ENCODE data around the gene LRRC75B.

Gene LRRC75B

DNA sequence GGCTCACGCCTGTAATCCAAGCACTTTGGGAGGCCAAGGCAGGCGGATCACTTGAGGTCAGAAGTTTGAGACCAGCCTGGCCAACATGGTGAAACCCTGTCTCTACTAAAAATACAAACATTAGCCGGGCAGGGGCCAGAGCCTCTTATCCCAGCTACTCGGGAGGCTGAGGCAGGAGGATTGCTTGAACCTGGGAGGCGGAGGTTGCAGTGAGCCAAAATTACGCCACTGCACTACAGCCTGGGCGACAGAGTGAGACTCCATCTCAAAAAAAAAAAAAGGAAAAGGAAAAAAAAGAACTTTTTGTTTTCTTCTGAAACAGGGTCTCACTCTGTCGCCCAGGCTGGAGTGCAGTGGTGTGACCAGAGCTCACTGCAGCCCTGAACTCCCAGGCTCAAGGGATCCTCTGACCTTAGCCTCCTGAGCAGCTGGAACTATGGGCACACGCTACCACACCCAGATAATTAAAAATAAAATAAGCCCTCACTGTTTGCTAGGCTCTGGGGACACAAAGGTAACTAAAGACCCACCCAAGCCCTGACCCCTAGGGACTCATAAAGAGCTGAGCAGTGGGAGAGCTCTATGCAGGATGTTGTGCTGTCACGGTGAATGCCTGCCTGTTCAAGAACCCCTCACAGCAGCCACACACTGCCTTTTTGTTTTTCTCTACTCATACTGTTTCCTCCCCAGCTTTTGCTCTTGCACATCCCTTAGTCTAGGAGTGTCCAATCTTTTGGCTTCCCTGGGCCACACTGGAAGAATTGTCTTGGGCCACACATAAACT lies 40.2 kb downstream of the LRRC75B start:
- DNase-seq, result peak; percentile 86

DNA sequence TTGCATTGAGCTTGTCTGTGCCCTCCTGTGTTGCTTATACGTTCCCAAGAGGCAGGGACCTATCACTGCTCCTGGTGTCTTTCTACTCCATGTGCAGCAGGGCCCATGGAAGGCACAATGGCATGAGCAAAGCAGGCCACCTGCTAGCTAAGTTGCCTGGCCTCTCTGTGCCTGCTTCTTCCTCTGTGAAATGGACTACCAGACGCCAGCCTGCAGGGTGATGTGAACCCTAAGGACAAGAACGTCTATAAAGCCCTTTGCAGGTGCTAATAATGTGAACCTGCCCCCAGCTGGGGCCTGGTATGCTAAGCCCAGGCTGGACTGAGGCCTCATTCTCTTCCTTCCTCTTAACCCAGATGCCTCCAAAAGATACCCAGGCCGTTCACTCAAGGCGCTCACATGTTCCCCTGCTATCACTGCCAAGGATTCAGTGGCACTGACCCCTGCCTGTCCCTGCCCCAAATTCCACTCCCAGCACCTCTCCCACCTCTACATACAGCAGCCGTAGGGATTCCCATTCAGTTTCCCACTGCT lies 41.9 kb downstream of the LRRC75B start:
- DNase-seq, result no peak

DNA sequence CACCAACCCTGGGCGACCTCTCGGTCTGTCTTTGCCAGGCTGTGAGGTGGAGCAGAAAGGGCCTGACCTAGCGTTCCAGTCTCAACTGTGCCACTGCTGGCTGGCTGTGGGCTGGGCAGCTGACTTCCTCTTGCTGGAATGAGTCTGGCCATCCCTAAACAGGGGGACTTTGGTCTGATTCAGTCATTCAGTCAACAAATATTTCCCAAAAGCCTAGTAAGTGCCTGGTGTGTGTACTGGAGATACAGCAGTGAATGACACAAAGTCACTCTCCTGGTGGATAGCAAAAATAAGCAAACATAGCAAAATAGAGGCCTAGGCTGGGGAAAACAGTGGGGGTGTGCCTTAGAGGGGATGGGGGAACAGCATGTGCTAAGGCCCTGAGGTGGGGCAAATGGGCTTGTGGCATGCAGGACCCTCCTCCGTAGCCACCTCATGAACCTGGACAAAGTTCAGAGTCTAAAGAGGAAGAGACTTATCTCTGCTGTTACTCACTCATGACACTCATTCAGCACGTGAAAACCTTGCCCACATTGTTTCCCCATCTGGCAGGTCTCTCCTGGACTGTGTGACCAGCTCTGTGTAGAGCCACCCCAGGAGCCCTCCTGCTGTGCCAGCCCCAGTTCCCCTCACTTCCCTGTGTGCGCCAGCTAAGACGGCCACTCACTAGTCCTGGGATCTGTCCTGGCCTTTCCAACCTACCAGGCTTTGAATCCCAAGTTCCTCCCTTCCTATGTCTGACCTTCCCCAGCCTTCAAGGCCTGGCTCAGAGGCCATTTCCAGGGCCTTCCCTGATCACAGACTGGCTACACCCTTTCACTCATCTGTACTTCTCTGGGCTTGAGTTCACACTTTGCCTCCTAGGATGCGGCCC lies 42.6 kb downstream of the LRRC75B start:
- no peak for DNase-seq

DNA sequence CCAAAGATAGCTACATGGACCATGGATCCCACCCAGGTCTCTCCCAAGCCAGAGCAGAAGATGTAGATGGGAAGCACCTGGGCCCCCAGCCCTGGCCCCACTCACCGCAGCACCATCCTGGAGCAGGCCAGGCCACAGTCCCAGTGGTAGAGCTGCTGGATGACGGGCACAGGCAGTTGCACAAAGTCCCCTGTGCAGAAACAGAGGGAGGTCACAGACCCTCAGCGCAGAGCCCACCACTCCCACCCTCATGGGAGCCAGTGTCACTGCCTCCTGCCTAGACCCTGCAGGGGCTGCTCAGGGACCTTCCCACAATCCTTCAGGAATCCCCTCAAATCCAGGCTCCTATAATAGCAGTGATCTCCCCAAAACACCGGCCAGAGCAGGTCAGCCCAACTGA lies 44.1 kb downstream of the LRRC75B start:
- DNase-seq, result no peak

DNA sequence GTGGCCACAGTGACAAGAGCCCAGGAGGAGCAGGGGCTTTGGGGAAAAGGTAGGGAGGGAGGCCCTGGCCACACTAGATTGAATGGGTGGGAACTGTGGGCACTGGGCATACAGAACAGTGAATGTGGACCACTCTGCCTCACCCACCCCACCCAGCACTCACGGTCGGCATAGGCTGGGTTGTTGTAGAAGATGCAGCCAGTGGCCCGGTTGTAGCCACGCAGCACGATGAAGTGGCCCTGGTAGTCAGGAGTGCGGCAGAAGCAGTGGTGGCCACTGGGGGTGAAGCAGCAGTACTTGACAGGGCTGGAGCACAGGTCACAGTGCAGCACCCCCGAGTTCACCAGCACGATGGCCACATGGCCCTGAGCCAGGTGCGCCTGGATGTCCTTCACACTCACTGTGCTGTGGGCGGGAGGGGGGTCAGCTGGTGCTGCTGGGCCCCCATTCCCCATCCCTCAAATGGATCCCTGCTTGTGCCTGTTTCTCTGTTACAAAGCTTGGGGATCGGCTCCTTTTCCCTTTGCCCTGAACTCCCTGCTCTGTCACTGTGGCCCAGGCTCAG lies 49.1 kb downstream of the LRRC75B start:
- DNase-seq, result no peak

DNA sequence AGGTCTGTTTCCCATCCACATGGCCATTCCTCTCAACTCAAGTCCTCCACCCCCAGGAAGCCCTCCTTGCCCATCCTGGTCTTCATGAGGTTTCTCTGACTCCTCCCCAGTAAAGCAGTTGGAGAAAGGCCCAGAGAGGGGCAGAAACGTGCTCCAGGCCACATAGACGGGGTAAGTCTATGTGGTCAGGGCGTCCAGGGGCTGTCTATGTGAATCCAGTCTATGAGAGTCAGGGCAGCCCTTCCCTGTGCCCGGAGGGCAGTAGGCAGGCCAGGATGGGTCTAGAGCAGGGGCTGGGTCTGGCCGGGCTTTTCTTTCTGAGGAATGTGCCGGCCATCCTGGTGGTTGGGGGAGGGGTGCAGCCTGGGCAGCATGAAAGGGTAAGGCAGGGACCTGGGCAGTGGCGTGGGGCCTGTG lies 49.7 kb downstream of the LRRC75B start:
- DNase-seq, result no peak

DNA sequence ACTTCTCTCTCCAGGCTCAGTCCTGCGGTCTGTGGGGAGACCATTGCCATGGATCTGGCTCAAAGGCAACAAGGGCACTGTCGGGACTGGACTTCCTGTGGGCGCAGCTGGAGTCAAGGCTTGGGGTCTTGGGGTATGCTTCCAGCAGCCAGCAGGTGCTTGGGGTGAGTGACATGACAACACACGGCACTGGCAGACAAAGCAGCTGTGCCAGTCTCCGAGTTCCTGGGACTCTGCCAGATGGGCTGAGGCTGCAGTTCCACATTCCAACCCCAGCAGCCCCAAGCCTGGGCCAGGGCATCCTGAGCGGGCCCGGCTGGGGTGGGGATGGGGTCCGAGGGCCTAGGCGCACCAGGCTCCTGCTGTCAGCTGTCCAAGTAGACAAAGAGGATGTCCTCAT lies 50.2 kb downstream of the LRRC75B start:
- DNase-seq, result no peak

DNA sequence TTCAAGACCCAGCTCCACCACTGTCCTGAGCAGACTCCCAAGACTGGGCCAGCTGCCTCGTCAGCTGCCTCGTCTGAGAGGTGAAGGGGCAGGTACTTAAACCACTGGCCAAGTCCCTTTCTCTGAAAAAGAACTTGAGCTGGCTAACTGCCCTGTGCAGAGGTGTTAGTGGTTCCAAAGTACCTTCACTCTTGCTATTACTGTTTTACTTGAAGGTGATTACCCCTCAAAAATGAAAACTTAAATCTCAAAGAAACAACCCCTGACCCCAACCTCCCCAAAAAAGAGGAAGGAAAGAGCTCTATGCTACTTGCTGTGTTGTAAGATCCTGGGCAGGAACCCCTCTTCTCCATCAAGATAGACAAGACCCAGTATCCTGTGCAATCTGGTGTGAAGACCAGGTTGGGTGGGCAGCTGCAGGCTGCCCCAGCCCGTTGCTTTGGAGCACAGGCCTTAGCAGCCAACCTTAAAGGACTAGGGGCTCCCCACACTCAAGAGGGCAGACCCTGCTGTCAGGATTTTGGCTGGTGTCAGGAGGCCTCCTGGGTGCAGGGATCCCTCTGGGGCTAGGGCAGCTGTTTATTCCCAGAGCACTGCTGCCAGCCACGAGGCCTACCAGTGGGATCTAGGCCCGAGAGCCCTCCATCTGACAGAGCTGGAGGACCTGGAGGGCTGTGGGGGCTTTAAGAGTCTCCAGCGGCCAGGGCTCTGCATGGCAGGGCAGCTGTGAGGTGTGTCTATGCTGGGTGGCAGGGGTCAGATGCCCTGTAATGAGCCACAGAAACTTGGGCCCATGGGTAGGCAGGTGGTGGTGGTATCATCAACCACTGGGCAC lies 51.0 kb downstream of the LRRC75B start:
- DNase-seq, result no peak

DNA sequence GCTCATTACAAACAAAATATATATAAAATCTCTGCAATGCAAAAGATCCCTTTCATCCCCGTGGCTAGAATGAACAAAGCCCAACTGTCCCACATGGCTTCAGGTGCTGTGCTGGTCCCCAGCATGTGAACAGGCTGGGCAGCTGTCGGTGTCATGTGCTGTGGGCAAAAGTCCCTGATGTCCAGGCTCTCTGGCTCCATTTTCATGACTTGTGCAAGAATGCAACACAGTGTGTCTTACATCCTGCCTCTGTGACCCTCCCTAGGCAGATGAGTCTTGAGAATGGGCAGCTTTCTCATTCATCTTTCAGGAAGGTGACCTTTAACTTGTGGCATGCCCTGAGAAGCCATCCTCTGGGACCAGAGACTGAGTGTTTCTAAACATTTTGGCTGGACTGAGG lies 52.4 kb downstream of the LRRC75B start:
- no peak for DNase-seq

DNA sequence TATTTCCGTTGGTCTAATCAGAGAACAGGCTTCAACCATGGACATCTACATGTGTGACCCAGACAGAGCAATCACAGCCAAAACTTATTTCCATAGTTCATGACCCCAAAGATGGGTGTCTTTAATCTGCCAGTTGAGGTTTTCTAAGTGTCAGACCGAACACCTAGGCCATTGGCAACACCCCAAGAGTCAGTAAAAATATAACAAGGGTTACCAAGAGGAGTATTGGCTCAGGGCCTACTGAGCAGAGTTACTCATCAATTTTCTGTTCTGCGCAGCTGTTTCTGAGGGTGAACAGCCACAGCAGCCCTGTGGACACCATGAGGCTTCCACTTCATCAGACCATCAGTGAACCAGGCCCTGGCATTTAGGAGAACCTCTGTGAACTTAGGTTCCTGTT lies 56.8 kb downstream of the LRRC75B start:
- no peak for DNase-seq

Measured in NCI-H1436 (cell line).